ENCODE measurements around the gene ZSWIM6.

Gene ZSWIM6

GRCh38 chr5:61575103-61575502 lies 243.0 kb downstream of the ZSWIM6 start:
- TF ChIP-seq CTCF (IDR thresholded peaks at IDR 0.05; ENCODE audit: control insufficient read depth, extremely low read depth, insufficient read depth), result no peak
- no peak overlapping the region for H3K4me3 ChIP-seq (ENCODE audit: low read depth, low read length)
- no peak for DNase-seq (ENCODE audit: low read depth)

- no peak for TF ChIP-seq CTCF (IDR thresholded peaks at IDR 0.05; ENCODE audit: control insufficient read depth, extremely low read depth, insufficient read depth)
- H3K4me3 ChIP-seq (ENCODE audit: low read depth, low read length), result no peak overlapping the region
- DNase-seq (ENCODE audit: low read depth), result no peak
Observed at GRCh38 chr5:61575581-61575980, 243.5 kb downstream of the ZSWIM6 start.

GRCh38 chr5:61576556-61576955 lies 244.5 kb downstream of the ZSWIM6 start:
- no peak for DNase-seq (ENCODE audit: low read depth)
- no peak overlapping the region for H3K4me3 ChIP-seq (ENCODE audit: low read depth, low read length)
- TF ChIP-seq CTCF (IDR thresholded peaks at IDR 0.05; ENCODE audit: control insufficient read depth, extremely low read depth, insufficient read depth), result no peak

GRCh38 chr5:61578858-61579503 lies 246.9 kb downstream of the ZSWIM6 start:
- H3K4me3 ChIP-seq (ENCODE audit: low read depth, low read length), result no peak overlapping the region
- DNase-seq (ENCODE audit: low read depth), result no peak
- no peak for TF ChIP-seq CTCF (IDR thresholded peaks at IDR 0.05; ENCODE audit: control insufficient read depth, extremely low read depth, insufficient read depth)

- no peak overlapping the region for H3K4me3 ChIP-seq (ENCODE audit: low read depth, low read length)
- DNase-seq (ENCODE audit: low read depth), result no peak
- no peak for TF ChIP-seq CTCF (IDR thresholded peaks at IDR 0.05; ENCODE audit: control insufficient read depth, extremely low read depth, insufficient read depth)
Observed at GRCh38 chr5:61582205-61582820, 250.3 kb downstream of the ZSWIM6 start.

- H3K4me3 ChIP-seq (ENCODE audit: low read depth, low read length), result no peak overlapping the region
- no peak for DNase-seq (ENCODE audit: low read depth)
- no peak for TF ChIP-seq CTCF (IDR thresholded peaks at IDR 0.05; ENCODE audit: control insufficient read depth, extremely low read depth, insufficient read depth)
Observed at GRCh38 chr5:61582887-61583286, 250.8 kb downstream of the ZSWIM6 start.
